ENCODE data around the gene NFIC.
A peak's percentile ranks its signal among the peaks of the same experiment; 100 is the strongest.
"Not testable (repeated sequence)": the region's sequence is repeated elsewhere in the genome, so short reads cannot be mapped to it uniquely, and the experiment has no call there.

Gene NFIC

DNA sequence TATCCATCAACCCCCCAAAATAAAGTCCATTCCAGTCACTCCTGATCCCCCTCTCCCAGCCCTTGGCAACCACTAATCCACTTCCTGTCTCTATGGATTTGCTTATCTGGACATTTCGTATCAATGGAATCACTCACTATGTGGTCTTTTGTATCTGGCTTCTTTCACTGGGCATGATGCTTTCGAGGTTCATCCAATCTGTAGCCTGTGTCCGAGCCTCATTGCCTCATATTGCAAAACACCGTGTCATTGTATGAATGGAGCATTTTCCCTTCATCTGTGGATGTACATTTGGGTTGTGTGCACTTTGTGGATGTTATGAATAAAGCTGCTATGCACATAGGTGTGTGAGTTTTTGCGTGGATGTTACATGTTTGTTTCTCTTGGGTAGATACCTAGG lies 138.4 kb downstream of the NFIC start:
- DNase-seq (ENCODE audit: low read depth in 2 of 2) = peak in 1 of 2 donors; percentile 12
- TF ChIP-seq, protein P1, sequence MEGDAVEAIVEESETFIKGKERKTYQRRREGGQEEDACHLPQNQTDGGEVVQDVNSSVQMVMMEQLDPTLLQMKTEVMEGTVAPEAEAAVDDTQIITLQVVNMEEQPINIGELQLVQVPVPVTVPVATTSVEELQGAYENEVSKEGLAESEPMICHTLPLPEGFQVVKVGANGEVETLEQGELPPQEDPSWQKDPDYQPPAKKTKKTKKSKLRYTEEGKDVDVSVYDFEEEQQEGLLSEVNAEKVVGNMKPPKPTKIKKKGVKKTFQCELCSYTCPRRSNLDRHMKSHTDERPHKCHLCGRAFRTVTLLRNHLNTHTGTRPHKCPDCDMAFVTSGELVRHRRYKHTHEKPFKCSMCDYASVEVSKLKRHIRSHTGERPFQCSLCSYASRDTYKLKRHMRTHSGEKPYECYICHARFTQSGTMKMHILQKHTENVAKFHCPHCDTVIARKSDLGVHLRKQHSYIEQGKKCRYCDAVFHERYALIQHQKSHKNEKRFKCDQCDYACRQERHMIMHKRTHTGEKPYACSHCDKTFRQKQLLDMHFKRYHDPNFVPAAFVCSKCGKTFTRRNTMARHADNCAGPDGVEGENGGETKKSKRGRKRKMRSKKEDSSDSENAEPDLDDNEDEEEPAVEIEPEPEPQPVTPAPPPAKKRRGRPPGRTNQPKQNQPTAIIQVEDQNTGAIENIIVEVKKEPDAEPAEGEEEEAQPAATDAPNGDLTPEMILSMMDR (IDR thresholded peaks at IDR 0.05; ENCODE audit: low read depth, low read length) = no peak
- H3K4me3 ChIP-seq (replicated peaks in 1 of 2; ENCODE audit: low read depth in 2 of 2, low read length in 2 of 2) = no peak overlapping the region

DNA sequence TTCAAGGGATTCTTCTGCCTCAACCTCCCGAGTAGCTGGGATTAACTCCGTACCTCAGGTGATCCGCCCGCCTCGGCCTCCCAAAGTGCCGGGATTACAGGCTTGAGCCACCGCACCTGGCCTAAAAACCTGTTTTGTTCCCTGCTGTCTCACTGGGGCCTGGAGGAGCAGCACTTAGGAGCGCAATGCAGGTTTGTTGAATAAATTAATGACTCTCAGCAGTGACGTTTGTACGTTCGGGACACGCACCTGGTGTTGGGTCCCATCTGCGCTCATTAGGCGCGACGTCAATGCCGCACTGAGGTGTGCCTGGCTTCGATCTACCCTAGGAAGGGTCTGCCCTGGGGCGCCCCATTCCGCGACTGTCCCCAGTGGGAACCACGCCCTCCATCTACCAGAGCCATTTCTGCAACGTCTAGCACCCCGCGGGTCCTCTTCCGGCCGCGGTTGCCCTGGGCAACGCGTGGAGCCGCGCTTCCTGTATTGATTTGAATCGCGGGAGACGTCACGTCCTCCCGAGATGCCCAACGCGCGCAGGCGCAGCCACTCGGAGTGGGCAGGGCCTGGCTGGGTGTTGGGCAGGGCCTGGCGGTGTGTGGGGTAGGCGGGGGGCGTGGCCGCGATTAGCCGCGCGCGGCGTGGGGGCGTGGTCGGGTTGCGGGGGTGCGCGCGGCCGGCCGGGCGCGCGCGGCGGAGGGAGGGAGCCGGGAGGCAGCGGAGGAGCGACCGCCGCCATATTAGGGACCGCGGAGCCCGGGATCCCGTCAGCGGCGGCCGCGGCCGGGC lies 139.4 kb downstream of the NFIC start, which contains the start of gene FZR1:
Gene FZR1 (plus strand): TSS at position 714 of the 786 bp plus-strand sequence. CDS start 16,679 bp downstream, outside the sequence.
- DNase-seq (ENCODE audit: low read depth in 2 of 2) = peak; percentile 99
- peak within 1 kb of the TSS; percentile 82 to 92 for H3K4me3 ChIP-seq (replicated peaks in 1 of 2; ENCODE audit: low read depth in 2 of 2, low read length in 2 of 2)
- TF ChIP-seq, protein P1 (IDR thresholded peaks at IDR 0.05; ENCODE audit: low read depth, low read length) = no peak

GRCh38 chr19:3506384-3507340 lies 140.3 kb downstream of the NFIC start:
- peak in 1 of 2 donors; percentile 20 for DNase-seq (ENCODE audit: low read depth in 2 of 2)
- TF ChIP-seq, protein P1 (IDR thresholded peaks at IDR 0.05; ENCODE audit: low read depth, low read length) = no peak
- peak overlapping the region; percentile 82 to 92 for H3K4me3 ChIP-seq (replicated peaks in 1 of 2; ENCODE audit: low read depth in 2 of 2, low read length in 2 of 2)

- H3K4me3 ChIP-seq (replicated peaks in 1 of 2; ENCODE audit: low read depth in 2 of 2, low read length in 2 of 2) = peak overlapping the region; percentile 82 to 92
- peak in 1 of 2 donors; percentile 10 for DNase-seq (ENCODE audit: low read depth in 2 of 2)
- TF ChIP-seq, protein P1 (IDR thresholded peaks at IDR 0.05; ENCODE audit: low read depth, low read length) = no peak
These were observed 141.2 kb downstream of the NFIC start for GRCh38 chr19:3507371-3508120.

- H3K4me3 ChIP-seq (replicated peaks in 1 of 2; ENCODE audit: low read depth in 2 of 2, low read length in 2 of 2) = peak overlapping the region in 1 of 2 donors; percentile 82
- not testable (repeated sequence) for DNase-seq (ENCODE audit: low read depth in 2 of 2)
These were observed 141.8 kb downstream of the NFIC start for GRCh38 chr19:3508121-3508661.

DNA sequence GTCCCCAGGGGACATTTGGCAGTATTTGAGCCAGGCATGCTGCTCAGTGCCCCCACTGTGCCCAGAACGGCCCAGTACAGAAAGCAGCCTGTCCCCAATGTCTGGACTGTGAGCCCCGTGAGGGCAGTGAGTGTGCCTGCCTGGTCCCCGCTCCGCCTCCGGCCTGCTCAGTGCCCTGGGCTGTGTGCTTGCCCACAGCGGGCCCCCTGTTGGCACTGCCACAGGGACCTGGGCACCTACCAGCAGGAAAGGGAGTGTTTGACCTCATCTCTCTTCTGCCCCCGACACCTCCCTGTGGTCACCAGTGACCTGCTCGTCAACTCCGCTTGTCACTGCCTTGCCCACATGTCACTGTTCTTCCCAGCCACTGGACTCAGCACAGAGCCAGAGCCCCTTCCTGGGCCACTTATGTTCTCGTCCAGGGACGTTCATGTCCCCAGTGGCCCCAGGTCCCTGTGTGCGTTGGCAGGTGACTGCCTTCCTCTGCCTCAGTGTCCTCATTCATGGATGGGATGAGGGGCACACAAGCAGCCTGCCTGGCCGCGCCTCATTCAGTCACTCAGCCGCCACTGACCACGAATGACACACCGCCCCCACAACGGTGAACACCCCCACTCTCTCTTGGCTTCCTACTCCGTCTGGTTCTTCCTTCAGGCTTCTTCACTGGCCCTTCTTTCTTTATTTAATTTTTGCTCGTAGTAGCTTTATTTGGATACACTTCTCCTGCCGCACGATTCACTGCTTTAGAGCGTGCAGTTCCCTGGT lies 142.6 kb downstream of the NFIC start:
- H3K4me3 ChIP-seq (replicated peaks in 1 of 2; ENCODE audit: low read depth in 2 of 2, low read length in 2 of 2) = no peak overlapping the region
- TF ChIP-seq, protein P1 (IDR thresholded peaks at IDR 0.05; ENCODE audit: low read depth, low read length) = no peak
- DNase-seq (ENCODE audit: low read depth in 2 of 2) = no peak

Data from cardiac fibroblast (primary cell).